SK-N-SH treated with all-trans-retinoic acid at 6 μM for 48 hours (cell line): ENCODE data around the gene DNHD1.

Source experiments
- ARNTL ChIP-seq: fragments of 450-650 bp; formaldehyde crosslinking; IDR thresholded peaks from 2 replicates; pipeline ENCODE4 v1.5.0; 2020; ENCODE audit warnings: low read depth, mild to moderate bottlenecking, moderate library complexity, borderline replicate concordance
- CREB5 ChIP-seq: fragments of 250-450 bp; sonication (Bioruptor Pico); IDR thresholded peaks from 2 replicates; pipeline ENCODE4 v1.5.1; 2020; ENCODE audit warnings: low read depth, mild to moderate bottlenecking, moderate library complexity
- CSDC2 ChIP-seq: fragments of 250-450 bp; sonication (Bioruptor Pico); IDR thresholded peaks from 2 replicates; pipeline ENCODE4 v1.5.0; 2020; ENCODE audit warnings: mild to moderate bottlenecking, moderate library complexity
- GLIS3 ChIP-seq: fragments of 250-450 bp; sonication (Bioruptor Pico); IDR thresholded peaks from 2 replicates; pipeline ENCODE4 v1.5.0; 2020; ENCODE audit warnings: mild to moderate bottlenecking, moderate library complexity
- PATZ1 ChIP-seq: fragments of 250-450 bp; sonication (Bioruptor Pico); IDR thresholded peaks from 2 replicates; pipeline ENCODE4 v1.8.0; 2020; ENCODE audit warnings: mild to moderate bottlenecking, moderate library complexity, borderline replicate concordance
- RARB ChIP-seq: fragments of 250-450 bp; sonication (Bioruptor Pico); IDR thresholded peaks from 2 replicates; pipeline ENCODE4 v1.8.0; 2021; ENCODE audit warnings: mild to moderate bottlenecking, moderate library complexity
- SNAI2 ChIP-seq: fragments of 250-450 bp; sonication (Bioruptor Pico); IDR thresholded peaks from 2 replicates; pipeline ENCODE4 v1.5.0; 2020; ENCODE audit warnings: mild to moderate bottlenecking, moderate library complexity
- TCF4 ChIP-seq: fragments of 250-450 bp; sonication (Bioruptor Pico); IDR thresholded peaks from 2 replicates; pipeline ENCODE4 v1.8.0; 2021; ENCODE audit warnings: mild to moderate bottlenecking, moderate library complexity, borderline replicate concordance
- TSHZ2 ChIP-seq: fragments of 250-450 bp; sonication (Bioruptor Pico); IDR thresholded peaks from 2 replicates; pipeline ENCODE4 v1.5.0; 2020; ENCODE audit warnings: mild to moderate bottlenecking, moderate library complexity
- ZC3H10 ChIP-seq: fragments of 250-450 bp; sonication (Bioruptor Pico); IDR thresholded peaks from 2 replicates; pipeline ENCODE4 v1.5.1; 2021; ENCODE audit warnings: mild to moderate bottlenecking, moderate library complexity
- ZFP3 ChIP-seq: fragments of 250-450 bp; sonication (Bioruptor Pico); IDR thresholded peaks from 2 replicates; pipeline ENCODE4 v1.5.0; 2020; ENCODE audit warnings: mild to moderate bottlenecking, moderate library complexity
- ZFP30 ChIP-seq: fragments of 450-650 bp; formaldehyde crosslinking; IDR thresholded peaks from 2 replicates; pipeline ENCODE4 v1.5.0; 2022; ENCODE audit warnings: mild to moderate bottlenecking, moderate library complexity
- ZNF565 ChIP-seq: fragments of 450-650 bp; formaldehyde crosslinking; conservative IDR thresholded peaks from 2 replicates; pipeline ENCODE4 v1.5.0; 2020; ENCODE audit warnings: low read depth, mild to moderate bottlenecking, moderate library complexity

- TF ChIP-seq ZNF565 (CRISPR knock-in tag), result no peak
- no peak for TF ChIP-seq ZFP30 (CRISPR knock-in tag)
- no peak for TF ChIP-seq CREB5
- no peak for TF ChIP-seq PATZ1 (CRISPR knock-in tag)
- no peak for TF ChIP-seq RARB (CRISPR knock-in tag)
- no peak for TF ChIP-seq CSDC2 (CRISPR knock-in tag)
- no peak for TF ChIP-seq SNAI2 (CRISPR knock-in tag)
- no peak for TF ChIP-seq ZFP3 (CRISPR knock-in tag)
- TF ChIP-seq TCF4, result no peak
- no peak for TF ChIP-seq TSHZ2 (CRISPR knock-in tag)
- TF ChIP-seq ARNTL, result no peak
- TF ChIP-seq GLIS3 (CRISPR knock-in tag), result no peak
- no peak for TF ChIP-seq ZC3H10 (CRISPR knock-in tag)
Measured at GRCh38 chr11:6544921-6545850, 48.1 kb downstream of the DNHD1 start.
